ENCODE data around the gene ZHX3.
"Not testable (repeated sequence)": the region's sequence is repeated elsewhere in the genome, so short reads cannot be mapped to it uniquely, and the experiment has no call there.

ZHX3 gene

DNA sequence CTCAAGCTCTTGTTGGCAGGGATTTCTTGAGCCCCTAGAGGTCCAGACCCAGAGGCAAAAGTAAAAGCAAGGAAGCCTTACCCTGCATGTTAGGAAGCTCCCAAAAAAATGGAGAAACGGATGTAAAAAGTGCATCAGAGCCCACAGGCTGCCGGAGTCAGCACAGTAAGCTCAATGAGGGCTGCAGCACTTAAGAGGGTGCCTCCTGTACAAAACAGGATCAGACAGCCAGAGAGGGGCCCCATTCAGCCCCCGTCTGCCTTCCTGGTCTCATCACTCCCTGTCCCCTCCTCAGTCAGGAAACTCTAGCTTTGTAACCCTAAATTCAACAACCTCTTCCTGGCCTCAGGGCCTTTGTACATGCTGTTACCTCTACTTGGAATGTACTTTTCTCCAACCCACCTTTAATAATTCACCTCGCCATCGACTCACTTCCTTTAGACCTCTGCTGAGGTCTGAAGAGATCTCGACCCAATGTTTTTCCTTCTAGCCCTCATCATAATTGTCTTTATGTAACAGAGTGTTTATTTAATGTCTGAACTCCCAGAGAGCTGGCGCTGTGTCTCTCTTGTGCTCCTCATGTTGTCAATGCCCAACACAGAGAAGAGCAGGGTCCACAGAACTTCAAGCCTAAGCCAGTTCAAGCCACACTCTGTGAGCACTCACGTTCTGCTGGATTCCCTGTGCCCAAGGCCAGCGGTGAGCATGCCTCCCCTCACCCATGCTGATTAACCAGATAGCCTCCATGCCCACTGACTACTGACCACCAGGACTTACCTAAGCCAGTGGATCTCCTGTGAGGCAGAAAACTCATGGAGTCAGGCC, 183.0 kb downstream of the ZHX3 start:
- no peak for DNase-seq (ENCODE audit: low spot score)

DNA sequence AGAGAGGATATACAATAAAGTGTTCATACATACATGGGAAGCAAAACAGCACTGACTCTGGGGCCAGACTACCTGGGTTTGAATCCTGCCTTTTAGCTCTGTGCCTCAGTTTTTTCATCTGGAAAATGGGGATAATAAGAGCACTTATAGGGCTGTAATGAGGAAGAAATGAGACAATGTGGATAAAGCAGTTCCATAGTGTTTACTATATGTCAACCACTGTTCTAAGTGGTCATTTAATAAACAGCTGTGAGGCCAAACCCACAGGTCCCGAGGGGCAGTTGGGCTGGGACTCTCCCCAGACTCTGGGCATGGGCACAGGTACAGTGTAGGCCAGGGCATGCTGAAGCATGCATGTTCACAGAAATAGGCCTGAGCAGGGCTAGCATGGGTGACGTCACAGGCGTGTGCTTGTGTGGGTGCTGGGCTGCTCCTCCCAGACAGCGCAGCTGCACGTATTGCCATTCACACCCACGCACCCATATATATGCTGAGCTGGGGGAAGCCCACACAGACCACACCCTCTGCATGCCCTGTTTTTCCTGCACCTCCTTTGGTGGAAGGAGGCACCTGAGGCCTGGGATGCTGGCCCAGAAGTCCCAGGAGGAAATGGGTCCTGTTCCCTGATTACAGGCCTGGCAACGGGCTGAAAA, 183.7 kb downstream of the ZHX3 start:
- DNase-seq (ENCODE audit: low spot score) = peak; percentile 83

DNA sequence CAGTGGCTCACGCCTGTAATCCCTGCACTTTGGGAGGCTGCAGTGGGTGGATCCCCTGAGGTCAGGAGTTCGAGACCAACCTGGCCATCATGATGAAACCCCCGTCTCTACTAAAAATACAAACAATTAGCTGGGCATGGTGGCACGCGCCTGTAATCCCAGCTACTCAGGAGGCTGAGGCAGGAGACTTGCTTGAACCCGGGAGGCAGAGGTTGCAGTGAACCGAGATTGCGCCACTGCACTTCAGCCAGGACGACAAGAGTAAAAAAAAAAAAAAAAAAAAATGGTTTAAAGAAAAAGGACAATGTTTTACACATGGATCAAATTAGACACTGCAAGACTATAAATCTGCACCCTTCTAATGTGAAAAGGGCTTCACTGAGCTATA, 185.1 kb downstream of the ZHX3 start:
- not testable (repeated sequence) for DNase-seq (ENCODE audit: low spot score)

DNA sequence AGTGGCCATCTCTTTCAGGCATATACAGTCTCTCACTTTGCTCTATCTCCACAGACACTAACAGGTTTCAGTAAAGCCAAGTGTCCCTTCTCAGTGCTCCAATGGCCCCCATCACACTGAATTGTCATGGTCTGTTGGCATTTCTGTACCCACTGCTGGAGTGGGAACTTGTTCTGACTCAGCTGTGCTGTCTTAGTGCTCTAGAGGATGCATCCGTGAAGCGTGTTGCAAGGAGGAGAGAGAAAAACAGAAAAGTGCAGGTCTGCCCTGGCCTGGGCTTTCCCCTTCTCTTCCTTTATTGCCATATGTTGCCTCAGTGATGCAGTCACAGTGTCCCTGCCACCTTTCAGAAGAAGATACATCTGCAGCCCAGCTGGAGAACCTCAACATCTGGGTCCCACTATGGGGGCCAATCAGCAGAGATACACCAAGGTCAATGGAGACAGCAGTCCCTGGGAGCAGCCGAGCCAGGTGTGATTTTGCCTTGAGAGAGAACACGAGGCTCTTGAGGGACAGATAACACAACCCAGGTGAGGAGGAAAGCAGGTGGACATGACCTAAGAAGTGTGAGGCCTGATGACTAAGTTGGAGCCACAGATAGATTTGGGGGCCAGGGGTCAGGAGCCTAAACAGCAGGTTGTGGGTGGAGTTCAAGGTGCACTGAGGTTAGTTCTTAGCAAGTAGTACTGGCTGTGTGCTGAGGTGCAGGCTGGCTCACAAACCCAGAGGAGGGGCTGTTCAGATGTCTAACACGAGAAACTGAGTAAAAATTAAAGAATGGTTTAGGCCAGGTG, 185.7 kb downstream of the ZHX3 start:
- no peak for DNase-seq (ENCODE audit: low spot score)

All from germinal center (tissue), 1 donor.